ENCODE measurements around the gene RHEX.

RHEX gene

GRCh38 chr1:206087091-206087490 lies 34.1 kb downstream of the RHEX start:
- TF ChIP-seq CTCF (IDR thresholded peaks at IDR 0.05; ENCODE audit: low read length), result no peak
- no peak for TF ChIP-seq EZH2 (optimal IDR thresholded peaks at IDR 0.05; ENCODE audit: low read depth, low read length)
- no peak for TF ChIP-seq EZH2phosphoT487 (IDR thresholded peaks at IDR 0.05; ENCODE audit: low read length)
- no peak overlapping the region for H3K4me2 ChIP-seq (ENCODE audit: low read depth, low read length)

GRCh38 chr1:206089341-206089740 lies 36.4 kb downstream of the RHEX start:
- Histone ChIP-seq H3F3A (ENCODE audit: insufficient read depth, low read length) (no peaks in the 10 kb centered on the region), H3K4me2 (ENCODE audit: low read depth, low read length) (no peak overlapping the region), H3K9me3 (replicated peaks; ENCODE audit: insufficient read depth, low read length) (no peaks in the 10 kb centered on the region), H3K27ac (ENCODE audit: low read length) (no peak overlapping the region), H3K4me3 (ENCODE audit: low read length) (no peak overlapping the region), H3K9me2 (replicated peaks; ENCODE audit: insufficient read depth, low read length) (no peaks in the 10 kb centered on the region), H4K20me1 (ENCODE audit: insufficient read depth, low read length) (no peaks in the 10 kb centered on the region), H3K27me3 (replicated peaks; ENCODE audit: insufficient read depth, low read length) (no peaks in the 10 kb centered on the region), H2AFZ (ENCODE audit: low read length) (no peak overlapping the region), H3K36me3 (replicated peaks; ENCODE audit: insufficient read depth, low read length) (no peaks in the 10 kb centered on the region), H3K9ac (ENCODE audit: low read length) (no peak overlapping the region), H3K79me2 (ENCODE audit: low read length) (no peaks in the 10 kb centered on the region), H3K4me1 (ENCODE audit: low read length) (no peaks in the 10 kb centered on the region)
- DNase-seq, result no peak
- TF ChIP-seq CTCF (IDR thresholded peaks at IDR 0.05; ENCODE audit: low read length) (no peak), EZH2phosphoT487 (IDR thresholded peaks at IDR 0.05; ENCODE audit: low read length) (no peak), EZH2 (optimal IDR thresholded peaks at IDR 0.05; ENCODE audit: low read depth, low read length) (no peak)

More at GRCh38 chr1:206087091-206087490, 34.1 kb downstream of the RHEX start:
- Histone ChIP-seq H3K9ac (ENCODE audit: low read length) (no peak overlapping the region), H3F3A (ENCODE audit: insufficient read depth, low read length) (no peaks in the 10 kb centered on the region), H4K20me1 (ENCODE audit: insufficient read depth, low read length) (no peaks in the 10 kb centered on the region), H3K9me2 (replicated peaks; ENCODE audit: insufficient read depth, low read length) (no peaks in the 10 kb centered on the region), H3K27ac (ENCODE audit: low read length) (no peak overlapping the region), H2AFZ (ENCODE audit: low read length) (no peak overlapping the region), H3K27me3 (replicated peaks; ENCODE audit: insufficient read depth, low read length) (no peaks in the 10 kb centered on the region), H3K9me3 (replicated peaks; ENCODE audit: insufficient read depth, low read length) (no peaks in the 10 kb centered on the region), H3K36me3 (replicated peaks; ENCODE audit: insufficient read depth, low read length) (no peaks in the 10 kb centered on the region), H3K79me2 (ENCODE audit: low read length) (no peaks in the 10 kb centered on the region), H3K4me3 (ENCODE audit: low read length) (no peak overlapping the region), H3K4me1 (ENCODE audit: low read length) (no peaks in the 10 kb centered on the region)
- DNase-seq, result no peak

- Histone ChIP-seq H3K9me3 (replicated peaks; ENCODE audit: insufficient read depth, low read length) (no peaks in the 10 kb centered on the region), H3K27ac (ENCODE audit: low read length) (no peak overlapping the region), H3K4me2 (ENCODE audit: low read depth, low read length) (no peak overlapping the region), H3K27me3 (replicated peaks; ENCODE audit: insufficient read depth, low read length) (no peaks in the 10 kb centered on the region), H3F3A (ENCODE audit: insufficient read depth, low read length) (no peaks in the 10 kb centered on the region), H3K36me3 (replicated peaks; ENCODE audit: insufficient read depth, low read length) (no peaks in the 10 kb centered on the region), H2AFZ (ENCODE audit: low read length) (no peak overlapping the region), H3K79me2 (ENCODE audit: low read length) (no peaks in the 10 kb centered on the region), H4K20me1 (ENCODE audit: insufficient read depth, low read length) (no peaks in the 10 kb centered on the region), H3K9ac (ENCODE audit: low read length) (no peak overlapping the region), H3K9me2 (replicated peaks; ENCODE audit: insufficient read depth, low read length) (no peaks in the 10 kb centered on the region), H3K4me3 (ENCODE audit: low read length) (no peak overlapping the region), H3K4me1 (ENCODE audit: low read length) (no peaks in the 10 kb centered on the region)
- TF ChIP-seq EZH2 (optimal IDR thresholded peaks at IDR 0.05; ENCODE audit: low read depth, low read length) (no peak), EZH2phosphoT487 (IDR thresholded peaks at IDR 0.05; ENCODE audit: low read length) (no peak), CTCF (IDR thresholded peaks at IDR 0.05; ENCODE audit: low read length) (no peak)
- no peak for DNase-seq
Measured at GRCh38 chr1:206094024-206094423, 41.1 kb downstream of the RHEX start.
